CD4-positive, CD25-positive, alpha-beta regulatory T cell (primary cell): ENCODE data around the gene ARHGAP30. TPM values are rescaled to one million over a fixed set of nuclear protein-coding genes. Genes with fewer than 3 reads are reported as not detected.
"Not testable (repeated sequence)": the region's sequence is repeated elsewhere in the genome, so short reads cannot be mapped to it uniquely, and the experiment has no call there.

Experiments
- ATAC-seq, 2 donors: fragments of 150-1000 bp; cut with Tn5 transposase; one replicate each; pipeline ENCODE4 v1.10.0; 2021; ENCODE audit warnings: low read depth in 2 of 2, moderate number of reproducible peaks in 2 of 2, moderate library complexity in 1 of 2
- DNase-seq, 3 donors: peaks; one replicate each; pipeline versions ENCODE4 v3.0.0 to v3.0.0-alpha.2; 2012 to 2022; ENCODE audit warnings: mixed read lengths in 1 of 3
- H3K27ac ChIP-seq: one replicate; pipeline ENCODE4 v1.7.0; 2013; ENCODE audit warnings: mild to moderate bottlenecking, low read length; ENCODE audit not compliant: insufficient read depth, poor library complexity, severe bottlenecking
- H3K27me3 ChIP-seq: one replicate; pipeline ENCODE4 v1.7.0; 2013; ENCODE audit warnings: low read length; ENCODE audit not compliant: control insufficient read depth, insufficient read depth
- H3K36me3 ChIP-seq: one replicate; pipeline ENCODE4 v1.7.0; 2013; ENCODE audit warnings: mild to moderate bottlenecking, low read length, moderate library complexity; ENCODE audit not compliant: control insufficient read depth, insufficient read depth
- H3K4me1 ChIP-seq: 2 replicates; pipeline ENCODE4 v1.7.0; 2013; ENCODE audit warnings: mild to moderate bottlenecking, low read length; ENCODE audit not compliant: insufficient read depth, control insufficient read depth, poor library complexity, severe bottlenecking
- H3K4me3 ChIP-seq: one replicate; pipeline ENCODE4 v1.7.0; 2013; ENCODE audit warnings: low read depth, mild to moderate bottlenecking, low read length, moderate library complexity
- H3K9me3 ChIP-seq, 2 experiments: 1 replicate in 1 of 2; 2 replicates in 1 of 2; pipeline ENCODE4 v1.7.0; 2013; ENCODE audit warnings: low read length in 2 of 2, mild to moderate bottlenecking in 1 of 2, moderate library complexity in 1 of 2; ENCODE audit not compliant: control insufficient read depth in 2 of 2
- H3K27ac Mint-ChIP-seq, 3 donors: one replicate each; pipeline ENCODE4 v1.8.0; 2020 to 2022; ENCODE audit warnings: mild to moderate bottlenecking in 3 of 3, mixed read lengths in 3 of 3, moderate library complexity in 2 of 3
- H3K27me3 Mint-ChIP-seq: one replicate; pipeline ENCODE4 v1.8.0; 2022; ENCODE audit warnings: mild to moderate bottlenecking, mixed read lengths
- H3K36me3 Mint-ChIP-seq: one replicate; pipeline ENCODE4 v1.8.0; 2020; ENCODE audit warnings: mixed read lengths
- H3K4me1 Mint-ChIP-seq, 4 donors: one replicate each; pipeline ENCODE4 v1.8.0; 2020 to 2022; ENCODE audit warnings: mixed read lengths in 4 of 4, mild to moderate bottlenecking in 1 of 4
- H3K4me3 Mint-ChIP-seq, 4 donors: one replicate each; pipeline ENCODE4 v1.8.0; 2020 to 2022; ENCODE audit warnings: mild to moderate bottlenecking in 4 of 4, mixed read lengths in 4 of 4, moderate library complexity in 3 of 4
- H3K9me3 Mint-ChIP-seq, 7 donors: one replicate each; pipeline ENCODE4 v1.8.0; 2020 to 2022; ENCODE audit warnings: mixed read lengths in 7 of 7, mild to moderate bottlenecking in 3 of 7, moderate library complexity in 2 of 7
- polyA plus RNA-seq, 4 donors: library from polyadenylated mRNA; unstranded; fragments of 300-500 nt; fragmentation: Illumina TruSeq; gene quantifications; one replicate each; pipeline ENCODE4 v1.2.3, GENCODE V29; 2021
- total RNA-seq: library from RNA; stranded (reverse); gene quantifications from one replicate; pipeline ENCODE4 v1.2.3, GENCODE V29; 2022

ARHGAP30 gene
- total and polyA plus RNA-seq, 5 donors from 2014 or later, result 144 to 204 (median 152) TPM

DNA sequence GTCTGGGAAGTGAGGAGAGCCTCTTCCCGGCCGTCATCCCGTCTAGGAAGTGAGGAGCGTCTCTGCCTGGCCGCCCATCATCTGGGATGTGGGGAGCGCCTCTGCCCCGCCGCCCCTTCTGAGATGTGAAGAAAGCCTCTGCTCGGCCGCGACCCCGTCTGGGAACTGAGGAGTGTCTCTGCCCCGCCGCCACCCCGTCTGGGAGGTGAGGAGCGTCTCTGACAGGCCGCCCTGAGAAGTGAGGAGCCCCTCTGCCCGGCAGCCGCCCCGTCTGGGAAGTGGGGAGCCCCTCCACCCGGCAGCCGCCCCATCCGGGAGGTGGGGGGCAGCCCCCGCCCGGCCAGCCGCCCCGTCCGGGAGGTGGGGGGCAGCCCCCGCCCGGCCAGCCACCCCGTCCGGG lies 40.2 kb downstream of the ARHGAP30 start:
- H3K4me1 ChIP-seq, H3K4me3 Mint-ChIP-seq, H3K27ac ChIP-seq, H3K36me3 ChIP-seq, DNase-seq, ATAC-seq, H3K9me3 Mint-ChIP-seq, H3K9me3 ChIP-seq, H3K27me3 Mint-ChIP-seq, H3K36me3 Mint-ChIP-seq, H3K27me3 ChIP-seq, H3K27ac Mint-ChIP-seq, H3K4me3 ChIP-seq: not testable (repeated sequence)
- H3K4me1 Mint-ChIP-seq, result peaks cover 7 to 12% (median 10%) of the 10 kb centered on the region in 4 donors

DNA sequence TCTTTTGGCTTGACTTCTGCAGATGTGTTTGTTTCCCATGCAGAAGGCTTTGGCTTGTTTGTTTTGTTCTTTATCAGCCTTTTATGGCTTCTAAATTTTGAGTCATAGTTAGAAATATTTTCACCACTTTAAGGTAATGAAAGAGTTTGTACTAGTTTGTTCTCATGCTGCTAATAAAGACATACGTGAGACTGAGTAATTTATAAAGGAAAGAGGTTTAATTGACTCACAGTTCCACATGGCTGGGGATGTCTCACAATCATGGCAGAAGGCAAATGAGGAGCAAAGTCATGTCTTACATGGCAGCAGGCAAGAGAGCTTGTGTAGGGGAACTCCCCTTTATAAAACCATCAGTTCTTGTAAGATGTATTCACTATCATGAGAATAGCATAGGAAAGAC lies 42.7 kb downstream of the ARHGAP30 start:
- ATAC-seq, H3K9me3 ChIP-seq, H3K27ac ChIP-seq, H3K27me3 Mint-ChIP-seq, H3K4me3 Mint-ChIP-seq, H3K4me1 Mint-ChIP-seq, H3K9me3 Mint-ChIP-seq, DNase-seq, H3K27me3 ChIP-seq, H3K4me3 ChIP-seq, H3K36me3 ChIP-seq, H3K4me1 ChIP-seq, H3K36me3 Mint-ChIP-seq: not testable (repeated sequence)
- peak overlapping the region in 1 of 3 donors; percentile 49 for H3K27ac Mint-ChIP-seq

DNA sequence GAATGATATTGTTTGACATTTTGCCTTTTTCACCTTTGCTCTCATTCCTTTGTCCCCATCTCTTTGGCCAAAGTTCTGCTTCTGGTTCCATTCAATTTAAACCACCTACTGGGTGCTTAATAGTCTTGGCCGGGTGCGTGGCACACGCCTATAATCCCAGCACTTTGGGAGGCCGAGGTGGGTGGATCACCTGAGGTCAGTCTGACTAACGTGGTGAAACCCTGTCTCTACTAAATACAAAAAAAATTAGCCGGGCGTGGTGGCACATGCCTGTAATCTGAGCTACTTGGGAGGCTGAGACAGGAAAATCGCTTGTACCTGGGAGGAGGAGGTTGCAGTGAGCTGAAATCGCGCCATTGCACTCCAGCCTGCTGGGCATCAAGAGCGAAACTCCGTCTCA lies 47.3 kb downstream of the ARHGAP30 start:
- not testable (repeated sequence) for ATAC-seq, DNase-seq, H3K4me3 ChIP-seq, H3K9me3 ChIP-seq, H3K9me3 Mint-ChIP-seq, H3K36me3 ChIP-seq, H3K27ac ChIP-seq, H3K36me3 Mint-ChIP-seq, H3K27me3 Mint-ChIP-seq, H3K27me3 ChIP-seq
- H3K4me1 ChIP-seq, result peaks cover 20% of the 10 kb centered on the region
- H3K4me3 Mint-ChIP-seq, result peak overlapping the region in 2 of 4 donors; percentile 14 to 95
- H3K27ac Mint-ChIP-seq, result peak overlapping the region in 1 of 3 donors; percentile 29
- H3K4me1 Mint-ChIP-seq, result peaks cover 11 to 34% (median 27%) of the 10 kb centered on the region in 4 donors

DNA sequence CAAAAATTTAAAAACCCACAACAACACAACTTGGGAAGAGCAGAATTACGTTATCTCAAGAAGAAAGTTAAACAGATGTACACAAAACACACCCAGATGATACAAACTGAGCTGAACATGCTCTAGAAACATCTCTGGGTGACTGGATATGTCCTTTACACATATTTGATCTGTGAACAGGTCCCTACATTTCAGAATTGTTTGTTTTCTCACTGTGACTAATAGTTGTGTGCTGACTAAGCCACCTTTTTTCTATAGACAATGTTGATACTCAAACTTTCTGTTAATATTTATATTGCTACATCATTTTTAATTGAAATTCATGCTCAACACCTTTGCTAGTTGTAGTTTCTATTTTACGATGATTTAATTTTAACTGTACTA lies 47.7 kb downstream of the ARHGAP30 start:
- H3K9me3 Mint-ChIP-seq, result no peaks in the 10 kb centered on the region
- no peak for ATAC-seq
- H3K27ac Mint-ChIP-seq, result peak overlapping the region in 2 of 3 donors; percentile 29 to 86
- H3K36me3 ChIP-seq, result no peaks in the 10 kb centered on the region
- H3K4me3 ChIP-seq, result no peak overlapping the region
- peaks cover 20% of the 10 kb centered on the region for H3K4me1 ChIP-seq
- H3K4me3 Mint-ChIP-seq, result peak overlapping the region; percentile 84 to 95 (median 92)
- H3K9me3 ChIP-seq, result no peaks in the 10 kb centered on the region
- no peak overlapping the region for H3K27ac ChIP-seq
- H3K4me1 Mint-ChIP-seq, result peaks cover 11 to 34% (median 27%) of the 10 kb centered on the region in 4 donors
- DNase-seq, result no peak
- H3K27me3 Mint-ChIP-seq, result peaks cover 8% of the 10 kb centered on the region
- H3K27me3 ChIP-seq, result no peaks in the 10 kb centered on the region
- H3K36me3 Mint-ChIP-seq, result no peaks in the 10 kb centered on the region

DNA sequence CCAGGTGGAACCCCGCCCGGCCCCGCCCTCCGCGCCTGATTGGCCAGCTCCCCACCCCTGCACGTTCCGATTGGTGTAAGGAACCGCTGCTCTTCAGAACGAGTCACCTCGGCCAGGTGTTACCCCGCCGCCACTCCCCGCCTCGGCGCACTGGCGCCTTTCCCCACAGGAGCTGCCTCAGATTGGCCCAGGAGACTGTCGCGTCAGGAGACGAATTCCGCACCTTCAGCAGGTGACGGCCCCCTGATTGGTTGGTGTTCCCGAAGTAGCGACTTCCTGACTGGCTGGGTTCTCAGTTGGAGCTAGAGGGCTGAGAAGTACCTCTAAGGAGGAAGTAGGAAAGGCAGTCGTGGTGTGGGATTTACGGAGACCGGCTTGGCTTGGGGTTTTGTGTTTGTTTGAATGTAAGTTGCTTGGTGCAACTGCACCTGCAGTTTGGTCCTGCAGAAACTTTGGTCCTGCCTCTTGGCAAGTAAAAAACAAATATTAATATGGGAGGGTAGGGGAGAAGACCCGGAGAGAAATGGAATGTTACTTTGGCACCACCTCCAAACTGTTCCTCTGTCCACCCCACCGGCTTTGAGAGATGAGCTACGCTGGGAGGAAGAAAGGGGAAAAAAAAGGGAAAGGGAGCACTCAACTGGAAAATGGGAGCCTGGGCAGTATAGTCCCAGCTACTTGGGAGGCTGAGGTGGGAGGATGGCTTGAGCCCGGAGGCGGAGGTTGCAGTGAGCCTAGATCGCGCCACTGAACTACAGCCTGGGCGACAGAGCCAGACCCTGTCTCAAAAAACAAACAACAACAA lies 48.3 kb downstream of the ARHGAP30 start:
- ATAC-seq (peak; percentile 95), DNase-seq (peak; percentile 87 to 91 (median 89))
- H3K4me3 Mint-ChIP-seq, result peak overlapping the region; percentile 84 to 95 (median 92)
- H3K4me1 Mint-ChIP-seq, result peaks cover 11 to 33% (median 29%) of the 10 kb centered on the region in 4 donors
- Histone ChIP-seq H3K27me3 (no peaks in the 10 kb centered on the region), H3K27ac (peak overlapping the region; percentile 48), H3K9me3 (no peaks in the 10 kb centered on the region), H3K36me3 (no peaks in the 10 kb centered on the region), H3K4me1 (peaks cover 20% of the 10 kb centered on the region), H3K4me3 (peak overlapping the region; percentile 87)
- peak overlapping the region; percentile 86 to 89 (median 89) for H3K27ac Mint-ChIP-seq
- no peaks in the 10 kb centered on the region for H3K36me3 Mint-ChIP-seq
- H3K9me3 Mint-ChIP-seq, result no peaks in the 10 kb centered on the region
- peaks cover 8% of the 10 kb centered on the region for H3K27me3 Mint-ChIP-seq

DNA sequence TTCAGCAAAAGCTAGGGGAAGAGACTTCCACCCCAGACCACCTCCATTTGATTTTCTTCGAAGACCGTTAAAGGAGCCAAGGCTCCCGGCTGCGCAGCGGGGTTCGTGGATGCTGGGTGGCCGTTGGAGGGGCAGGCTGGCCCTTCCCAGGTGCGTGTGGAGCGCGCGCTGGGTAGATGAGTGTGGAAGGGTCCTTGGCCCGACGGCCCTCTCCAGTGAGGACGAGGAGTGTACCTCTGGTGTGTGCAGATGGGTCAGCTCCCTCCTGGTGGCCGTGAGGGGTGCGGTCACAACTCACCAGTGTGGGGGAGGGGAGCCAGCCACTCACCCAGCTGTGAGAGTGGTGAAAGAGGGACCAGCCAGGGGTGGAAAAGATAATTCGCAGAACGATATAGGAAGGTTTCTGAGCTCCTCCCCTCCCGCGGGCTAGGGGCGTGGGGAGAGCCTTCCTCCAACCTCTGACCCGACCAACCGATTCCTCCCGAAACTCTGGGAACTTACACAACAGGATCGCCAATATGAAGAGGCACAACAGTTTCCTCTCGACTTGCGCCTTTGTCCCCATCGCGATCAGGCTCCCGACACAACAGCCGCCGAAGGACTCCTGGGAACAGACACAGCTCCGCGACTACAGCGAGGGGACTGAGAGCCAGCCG lies 49.1 kb downstream of the ARHGAP30 start, which contains the start of gene F11R:
TSS of gene F11R (minus strand) at position 644 of the 656 bp plus-strand sequence. CDS start at position 565, 79 bp downstream.
- peak; percentile 5 to 19 for ATAC-seq
- no peaks in the 10 kb centered on the region for H3K9me3 Mint-ChIP-seq
- H3K4me1 ChIP-seq, result peaks cover 20% of the 10 kb centered on the region
- H3K4me3 Mint-ChIP-seq, result peak within 1 kb of the TSS; percentile 84 to 95 (median 92)
- H3K4me1 Mint-ChIP-seq, result peaks cover 11 to 33% (median 29%) of the 10 kb centered on the region in 4 donors
- peaks cover 8% of the 10 kb centered on the region for H3K27me3 Mint-ChIP-seq
- H3K27ac ChIP-seq, result peak within 1 kb of the TSS; percentile 48
- no peaks in the 10 kb centered on the region for H3K36me3 Mint-ChIP-seq
- no peaks in the 10 kb centered on the region for H3K36me3 ChIP-seq
- peak within 1 kb of the TSS; percentile 87 for H3K4me3 ChIP-seq
- peak within 1 kb of the TSS; percentile 86 to 89 (median 89) for H3K27ac Mint-ChIP-seq
- no peaks in the 10 kb centered on the region for H3K27me3 ChIP-seq
- H3K9me3 ChIP-seq, result no peaks in the 10 kb centered on the region
- DNase-seq, result no peak

DNA sequence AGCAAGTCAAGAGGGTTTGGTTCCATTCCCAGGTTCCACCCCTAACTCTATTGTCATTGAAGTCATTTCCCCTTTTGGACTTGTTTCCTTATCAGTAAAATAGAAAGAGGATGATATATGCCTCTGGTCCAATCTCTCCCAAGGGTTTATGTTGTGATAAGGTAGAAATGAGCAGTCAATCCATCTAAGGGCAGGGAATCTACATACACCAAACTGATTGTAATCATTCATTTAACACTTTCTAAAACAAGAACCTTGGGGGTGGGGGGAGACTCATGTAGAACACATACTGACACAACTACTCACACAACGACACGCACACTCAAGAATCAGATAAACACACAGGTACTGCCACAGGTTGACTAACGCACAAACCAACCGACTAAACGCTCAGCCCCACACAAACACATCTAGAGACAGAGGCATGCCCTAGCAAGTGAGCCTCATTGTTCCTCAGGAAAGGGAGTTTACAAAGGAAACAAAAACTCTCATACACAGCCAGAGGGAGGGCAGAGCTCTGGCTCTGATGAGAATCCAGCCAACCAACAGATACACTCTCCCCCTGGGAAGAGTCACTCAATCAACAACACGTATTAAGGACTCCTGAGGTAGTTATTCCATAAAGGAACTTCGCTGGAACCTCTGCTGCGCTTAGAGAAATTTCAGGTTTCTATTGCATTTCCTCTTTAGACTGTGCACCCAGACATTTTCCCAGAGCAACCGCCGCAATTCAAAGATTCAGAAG lies 49.8 kb downstream of the ARHGAP30 start:
- Mint-ChIP-seq H3K4me3 (peak overlapping the region; percentile 84 to 95 (median 92)), H3K4me1 (peaks cover 11 to 33% (median 29%) of the 10 kb centered on the region in 4 donors), H3K27ac (peak overlapping the region; percentile 71 to 89 (median 86)), H3K27me3 (peaks cover 8% of the 10 kb centered on the region), H3K36me3 (no peaks in the 10 kb centered on the region), H3K9me3 (no peaks in the 10 kb centered on the region)
- peak overlapping the region; percentile 82 for H3K4me3 ChIP-seq
- H3K4me1 ChIP-seq, result peaks cover 20% of the 10 kb centered on the region
- no peaks in the 10 kb centered on the region for H3K36me3 ChIP-seq
- H3K27ac ChIP-seq, result no peak overlapping the region
- H3K27me3 ChIP-seq, result no peaks in the 10 kb centered on the region
- no peak for ATAC-seq
- DNase-seq, result no peak
- no peaks in the 10 kb centered on the region for H3K9me3 ChIP-seq
